Progenitor cell of endocrine pancreas (in vitro differentiated cells): ENCODE measurements around the gene TANK. TPM values are rescaled to one million over a fixed set of nuclear protein-coding genes. Genes with fewer than 3 reads are reported as not detected.

Source experiments
- DNase-seq: peaks from one replicate; pipeline ENCODE4 v3.0.0; 2021; ENCODE audit warnings: low spot score; ENCODE audit not compliant: unreplicated experiment
- H3K27ac Mint-ChIP-seq: 2 replicates; pipeline ENCODE4 v1.8.0; 2021; ENCODE audit warnings: mild to moderate bottlenecking, moderate library complexity, mixed read lengths
- H3K27me3 Mint-ChIP-seq: 2 replicates; pipeline ENCODE4 v1.8.0; 2021; ENCODE audit warnings: mixed read lengths
- H3K36me3 Mint-ChIP-seq: 2 replicates; pipeline ENCODE4 v1.8.0; 2022; ENCODE audit warnings: mixed read lengths; ENCODE audit not compliant: insufficient read depth
- H3K4me1 Mint-ChIP-seq: 2 replicates; pipeline ENCODE4 v1.8.0; 2021; ENCODE audit warnings: low read depth, mixed read lengths
- H3K4me3 Mint-ChIP-seq: 2 replicates; pipeline ENCODE4 v1.8.0; 2021; ENCODE audit warnings: low read depth, mild to moderate bottlenecking, moderate library complexity, mixed read lengths
- H3K9me3 Mint-ChIP-seq: 2 replicates; pipeline ENCODE4 v1.8.0; 2021; ENCODE audit warnings: low read depth, mixed read lengths
- CTCF ChIP-seq: fragments of 200-600 bp; sonication (generic); IDR thresholded peaks from one replicate; pipeline ENCODE4 v1.5.0; 2021; ENCODE audit warnings: antibody characterized with exemption, mild to moderate bottlenecking; ENCODE audit not compliant: unreplicated experiment
- total RNA-seq: library from RNA; stranded (reverse); gene quantifications from 2 replicates; pipeline ENCODE4 v1.2.1, GENCODE V29; 2021

The TANK gene
- total RNA-seq, 1 donor from 2014 or later = 33.5 TPM

GRCh38 chr2:161206471-161207032, 46.3 kb downstream of the TANK start:
- Mint-ChIP-seq H3K9me3 (no peaks in the 10 kb centered on the region), H3K27ac (no peak overlapping the region), H3K36me3 (peaks cover 4% of the 10 kb centered on the region), H3K4me1 (no peaks in the 10 kb centered on the region), H3K27me3 (no peaks in the 10 kb centered on the region), H3K4me3 (no peak overlapping the region)
- DNase-seq = no peak
- TF ChIP-seq CTCF = no peak

GRCh38 chr2:161207941-161208340, 47.7 kb downstream of the TANK start:
- H3K27me3 Mint-ChIP-seq = no peaks in the 10 kb centered on the region
- H3K4me1 Mint-ChIP-seq = no peaks in the 10 kb centered on the region
- TF ChIP-seq CTCF = no peak
- no peak overlapping the region for H3K27ac Mint-ChIP-seq
- H3K36me3 Mint-ChIP-seq = peaks cover 9% of the 10 kb centered on the region
- no peak overlapping the region for H3K4me3 Mint-ChIP-seq
- no peak for DNase-seq
- no peaks in the 10 kb centered on the region for H3K9me3 Mint-ChIP-seq

- Mint-ChIP-seq H3K4me3 (no peak overlapping the region), H3K9me3 (no peaks in the 10 kb centered on the region), H3K4me1 (no peaks in the 10 kb centered on the region), H3K36me3 (peaks cover 12% of the 10 kb centered on the region), H3K27ac (no peak overlapping the region), H3K27me3 (no peaks in the 10 kb centered on the region)
- TF ChIP-seq CTCF = no peak
- no peak for DNase-seq
Observed at GRCh38 chr2:161208527-161209139, 48.4 kb downstream of the TANK start.

GRCh38 chr2:161209902-161210301, 49.7 kb downstream of the TANK start:
- H3K36me3 Mint-ChIP-seq = peaks cover 19% of the 10 kb centered on the region
- no peaks in the 10 kb centered on the region for H3K4me1 Mint-ChIP-seq
- DNase-seq = no peak
- no peak overlapping the region for H3K27ac Mint-ChIP-seq
- no peak for TF ChIP-seq CTCF
- H3K4me3 Mint-ChIP-seq = no peak overlapping the region
- H3K27me3 Mint-ChIP-seq = no peaks in the 10 kb centered on the region
- no peaks in the 10 kb centered on the region for H3K9me3 Mint-ChIP-seq

- TF ChIP-seq CTCF = no peak
- Mint-ChIP-seq H3K27me3 (peaks cover 11% of the 10 kb centered on the region), H3K27ac (no peak overlapping the region), H3K9me3 (no peaks in the 10 kb centered on the region), H3K4me3 (no peak overlapping the region), H3K36me3 (peaks cover 19% of the 10 kb centered on the region), H3K4me1 (peaks cover 12% of the 10 kb centered on the region)
- no peak for DNase-seq
Observed at GRCh38 chr2:161217597-161218185, 57.5 kb downstream of the TANK start.
